Epidermal melanocyte (primary cell): ENCODE results near the gene RNPC3.
"Not testable (repeated sequence)": the region's sequence is repeated elsewhere in the genome, so short reads cannot be mapped to it uniquely, and the experiment has no call there.

Experiments
- DNase-seq: peaks from one replicate; pipeline ENCODE4 v3.0.0; 2011; ENCODE audit warnings: low spot score; ENCODE audit not compliant: insufficient read length

RNPC3 gene

DNA sequence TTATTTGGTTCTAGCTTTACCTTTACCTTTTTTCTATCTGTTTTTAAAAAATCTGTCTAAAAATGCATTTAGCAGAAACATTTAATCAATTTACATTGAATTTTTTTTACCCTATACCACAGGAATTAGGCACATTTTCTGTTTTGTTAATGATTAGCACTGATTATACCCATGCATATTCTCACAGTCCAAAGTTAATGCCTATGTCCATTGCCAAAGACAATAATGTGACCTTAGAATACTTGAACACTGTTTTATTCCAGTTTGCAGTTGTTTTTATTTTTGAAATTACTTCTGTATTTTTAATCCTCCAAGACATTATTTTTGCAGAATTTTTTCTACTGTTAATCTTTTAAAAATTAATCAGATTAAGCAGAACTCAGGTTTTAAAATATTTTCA, 34.9 kb downstream of the RNPC3 start:
- no peak for DNase-seq

- not testable (repeated sequence) for DNase-seq
Observed at GRCh38 chr1:103561124-103561523, 35.6 kb downstream of the RNPC3 start.

- no peak for DNase-seq
Observed at GRCh38 chr1:103561643-103562395, 36.3 kb downstream of the RNPC3 start.

GRCh38 chr1:103563056-103563455, 37.6 kb downstream of the RNPC3 start:
- DNase-seq: no peak

GRCh38 chr1:103569493-103569892, 44.0 kb downstream of the RNPC3 start:
- no peak for DNase-seq

DNA sequence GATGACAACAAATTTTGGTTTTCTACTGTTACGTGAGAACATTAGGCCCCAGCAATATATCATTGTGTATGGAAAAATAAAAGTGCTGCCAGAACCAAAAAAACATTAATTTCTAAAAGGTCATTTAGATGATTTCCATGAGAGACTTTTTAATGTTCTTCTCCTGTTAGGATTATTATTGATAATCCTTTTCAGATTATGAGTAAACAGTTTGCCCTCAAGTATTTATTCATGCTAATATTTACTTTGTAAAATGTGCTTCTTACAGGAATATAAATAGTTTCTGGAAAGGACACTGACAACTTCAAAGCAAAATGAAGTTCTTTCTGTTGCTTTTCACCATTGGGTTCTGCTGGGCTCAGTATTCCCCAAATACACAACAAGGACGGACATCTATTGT, 45.8 kb downstream of the RNPC3 start, which contains the start of gene AMY2B:
Gene AMY2B (plus strand): TSS at position 301 of the 400 bp plus-strand sequence. CDS start 14 bp downstream, at position 315.
- DNase-seq: not testable (repeated sequence)

DNA sequence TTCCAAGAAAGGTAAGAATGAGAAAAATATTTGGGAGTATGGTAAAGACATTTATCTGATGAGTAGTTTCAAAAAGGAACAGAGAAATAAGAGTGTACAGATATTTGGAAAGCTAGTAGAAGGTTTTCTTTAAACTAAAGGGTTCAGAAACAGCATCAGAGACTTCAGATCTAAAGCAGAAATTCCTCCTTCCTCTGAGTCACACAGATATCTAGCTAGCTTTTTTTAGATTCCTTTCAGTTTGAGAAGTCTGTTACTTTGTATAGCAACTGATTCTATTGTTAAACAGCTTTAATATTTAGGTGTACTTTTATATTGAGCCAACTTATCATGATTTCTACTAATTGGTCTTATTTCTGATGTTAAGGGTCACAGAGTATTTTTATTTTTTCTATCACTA, 50.6 kb downstream of the RNPC3 start:
- no peak for DNase-seq

DNA sequence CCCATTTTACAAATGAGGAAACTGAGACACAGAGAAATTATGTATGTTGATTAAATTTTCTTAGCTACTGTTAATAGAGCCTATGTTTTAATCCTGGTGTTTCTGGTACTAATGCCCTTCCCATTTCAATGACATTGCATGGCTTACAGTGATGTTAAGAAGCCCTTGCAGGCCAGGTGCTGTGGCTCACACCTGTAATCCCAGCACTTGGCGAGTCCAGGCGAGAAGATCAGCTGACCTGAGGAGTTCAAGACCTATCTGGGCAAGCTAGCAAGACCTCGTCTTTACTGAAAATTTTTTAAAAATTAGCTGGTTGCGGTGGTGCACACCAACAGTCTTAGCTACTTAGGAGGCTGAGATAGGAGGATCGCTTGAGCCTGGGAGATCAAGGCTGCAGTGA, 51.3 kb downstream of the RNPC3 start:
- DNase-seq: not testable (repeated sequence)

DNA sequence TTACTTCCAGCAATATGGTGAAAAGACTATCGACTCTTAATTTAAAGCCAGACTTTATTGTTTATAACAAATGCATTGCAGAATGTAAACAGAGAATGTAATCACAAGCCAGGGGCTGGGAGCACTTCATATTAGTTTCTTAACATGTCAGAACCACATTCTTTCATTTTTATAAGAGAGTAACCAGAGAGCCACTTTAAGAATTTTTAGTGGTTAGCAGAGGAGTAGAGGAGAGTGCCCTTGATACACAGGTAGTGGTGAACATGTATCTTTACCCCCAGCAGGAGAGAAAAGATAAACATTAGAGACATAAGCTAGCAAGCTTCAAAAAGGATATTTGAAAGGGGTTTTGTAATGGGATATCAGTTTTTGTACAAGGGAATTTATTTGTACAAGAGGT, 57.0 kb downstream of the RNPC3 start:
- no peak for DNase-seq

DNA sequence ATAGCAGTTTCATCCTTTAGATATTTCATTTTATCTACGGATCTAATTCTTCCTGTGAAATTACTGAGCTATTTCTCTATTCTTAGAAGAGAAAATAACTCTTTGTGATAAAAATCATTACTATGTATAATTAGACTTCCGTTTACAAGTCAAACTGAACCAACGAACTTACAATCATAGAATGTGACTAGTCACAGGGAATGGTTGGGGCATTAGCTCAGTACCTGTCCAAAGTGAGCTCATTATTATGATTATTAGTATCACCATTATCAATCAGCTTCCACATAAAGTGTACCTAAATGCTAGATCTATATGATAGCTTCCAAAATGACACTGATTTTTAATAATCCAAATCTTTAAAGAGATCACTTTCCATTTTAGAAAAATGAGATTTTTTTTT, 58.4 kb downstream of the RNPC3 start:
- no peak for DNase-seq

DNA sequence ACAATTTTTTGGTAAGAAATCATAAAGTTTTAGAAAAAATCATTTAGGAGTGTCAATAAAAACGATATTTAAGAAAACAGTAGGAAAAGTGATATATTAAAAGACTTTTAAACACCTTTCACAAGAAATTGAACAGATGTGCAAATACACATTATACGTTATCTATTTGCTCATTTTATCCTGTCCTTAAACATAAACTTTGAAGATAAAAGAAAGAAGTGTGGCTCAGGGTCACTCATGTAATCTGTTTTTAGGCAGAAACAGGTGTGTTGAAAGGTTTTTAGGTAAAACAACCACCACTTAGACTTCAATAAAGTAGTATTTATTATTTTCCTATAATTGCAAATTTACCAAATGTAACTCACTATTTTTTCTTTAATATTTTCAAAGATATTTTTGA, 59.0 kb downstream of the RNPC3 start:
- DNase-seq: no peak

DNA sequence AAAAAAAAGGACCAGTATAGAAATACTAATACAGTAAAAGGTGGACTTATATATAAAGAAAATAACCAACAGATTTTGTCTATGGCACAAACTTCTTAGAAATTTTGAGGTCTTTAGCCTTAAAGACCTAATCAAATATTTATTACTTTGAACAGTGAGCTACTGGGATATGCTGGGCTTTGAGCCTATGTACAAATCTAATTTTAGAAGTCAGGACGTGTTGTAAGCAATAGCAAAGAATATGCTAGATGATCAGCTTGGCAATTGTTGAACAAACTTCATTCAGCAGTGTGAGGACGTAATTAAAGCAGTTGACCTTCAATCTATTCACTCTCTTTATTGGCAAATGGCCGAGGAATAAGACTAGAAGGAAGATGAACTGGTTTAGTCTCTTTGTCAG, 77.2 kb downstream of the RNPC3 start:
- not testable (repeated sequence) for DNase-seq
